HFFc6 (cell line): ENCODE results near the gene STIP1. TPM values are rescaled to one million over a fixed set of nuclear protein-coding genes. Genes with fewer than 3 reads are reported as not detected.
A peak's percentile ranks its signal among the peaks of the same experiment; 100 is the strongest.

Source experiments
- DNase-seq: peaks from one replicate; pipeline ENCODE4 v3.0.0-alpha.2; 2018
- H3K27ac Mint-ChIP-seq: 2 replicates; pipeline ENCODE4 v1.8.0; 2020; ENCODE audit warnings: mild to moderate bottlenecking, mixed read lengths
- H3K27me3 Mint-ChIP-seq: 2 replicates; pipeline ENCODE4 v1.8.0; 2021; ENCODE audit warnings: mild to moderate bottlenecking, moderate library complexity, mixed read lengths; ENCODE audit not compliant: insufficient read depth
- H3K36me3 Mint-ChIP-seq: 2 replicates; pipeline ENCODE4 v1.8.0; 2021; ENCODE audit warnings: low read depth, mixed read lengths
- H3K4me1 Mint-ChIP-seq: 2 replicates; pipeline ENCODE4 v1.8.0; 2020; ENCODE audit warnings: low read depth, mixed read lengths
- H3K4me3 Mint-ChIP-seq: 2 replicates; pipeline ENCODE4 v1.8.0; 2020; ENCODE audit warnings: mild to moderate bottlenecking, moderate library complexity, mixed read lengths
- H3K9me3 Mint-ChIP-seq: 2 replicates; pipeline ENCODE4 v1.8.0; 2020; ENCODE audit warnings: mild to moderate bottlenecking, mixed read lengths
- CTCF ChIP-seq: fragments of 200-600 bp; sonication (generic); IDR thresholded peaks from 2 replicates; pipeline ENCODE4 v1.5.0; 2021; ENCODE audit warnings: antibody characterized with exemption, mild to moderate bottlenecking
- total RNA-seq, 6 experiments: library from RNA; stranded (reverse); fragmentation: NEBNext Ultra II Directional; extraction: Animal tissue kit (Norgen Biotek cat#: 25700); gene quantifications; 2 replicates in 1 of 6; 3 replicates in 5 of 6; pipeline ENCODE4 v1.2.3, GENCODE V29; 2021

The STIP1 gene
- total RNA-seq, 6 experiments from 2014 or later, result 203 to 259 (median 210) TPM

- H3K36me3 Mint-ChIP-seq, result peaks cover 29% of the 10 kb centered on the region
- H3K4me3 Mint-ChIP-seq, result no peak overlapping the region
- peaks cover 2% of the 10 kb centered on the region; the same call in 1 of the 2 replicates for H3K27me3 Mint-ChIP-seq
- peak overlapping the region; percentile 71 for H3K27ac Mint-ChIP-seq
- H3K9me3 Mint-ChIP-seq, result no peaks in the 10 kb centered on the region
- peaks cover 31% of the 10 kb centered on the region for H3K4me1 Mint-ChIP-seq
- TF ChIP-seq CTCF, result peak; percentile 83
- DNase-seq, result peak; percentile 85
Observed at GRCh38 chr11:64204464-64204989, 18.6 kb downstream of the STIP1 start.

DNA sequence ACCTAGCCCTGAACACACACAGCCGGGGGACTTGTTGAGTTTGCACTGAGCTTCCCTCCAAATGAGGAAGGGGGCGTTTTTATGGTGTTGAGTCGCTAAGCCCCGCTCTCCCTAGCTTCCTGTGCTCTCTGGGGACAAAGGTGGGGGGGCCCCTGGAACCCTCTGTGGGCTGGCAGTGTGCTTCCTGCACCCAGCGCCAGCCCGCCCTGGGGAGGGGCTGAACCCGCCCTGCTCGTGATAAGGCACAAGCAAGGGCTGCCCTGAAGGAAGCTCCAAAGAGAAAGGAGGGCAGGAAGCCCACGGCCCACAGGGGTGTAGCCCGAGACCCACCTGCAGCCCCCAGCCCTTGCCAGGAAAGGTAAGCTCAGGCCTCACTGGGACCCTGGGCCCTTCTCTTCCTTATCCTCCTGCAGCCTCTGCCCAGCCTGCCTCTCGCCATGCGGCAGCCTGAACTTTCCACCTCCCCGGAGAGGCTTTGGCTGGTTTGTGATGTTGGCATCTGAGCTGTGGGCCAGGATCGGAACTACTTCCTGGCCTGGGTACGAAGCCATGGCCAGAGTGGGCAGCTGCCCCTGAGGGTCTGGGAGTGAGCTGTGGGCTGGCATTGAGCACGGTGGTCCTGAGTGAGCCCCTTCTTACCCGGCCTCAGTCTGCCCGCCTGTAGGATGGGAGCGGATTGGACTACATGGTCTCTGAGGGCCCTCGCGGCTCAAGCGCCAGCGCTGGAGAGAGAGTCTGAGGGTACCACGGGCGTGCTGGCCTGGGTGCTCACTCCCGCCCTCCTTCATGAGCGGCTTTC lies 20.7 kb downstream of the STIP1 start, which contains the start of gene FERMT3:
Gene FERMT3 (plus strand): TSS at position 265 of the 799 bp plus-strand sequence. CDS start 644 bp downstream, outside the sequence.
- peaks cover 27% of the 10 kb centered on the region for H3K4me1 Mint-ChIP-seq
- no peak for TF ChIP-seq CTCF
- DNase-seq, result no peak
- H3K4me3 Mint-ChIP-seq, result peak within 1 kb of the TSS; percentile 34; the same call in 1 of the 2 replicates
- H3K9me3 Mint-ChIP-seq, result no peaks in the 10 kb centered on the region
- peaks cover 2% of the 10 kb centered on the region; the same call in 1 of the 2 replicates for H3K27me3 Mint-ChIP-seq
- H3K27ac Mint-ChIP-seq, result peak within 1 kb of the TSS; percentile 87
- peaks cover 20% of the 10 kb centered on the region for H3K36me3 Mint-ChIP-seq

DNA sequence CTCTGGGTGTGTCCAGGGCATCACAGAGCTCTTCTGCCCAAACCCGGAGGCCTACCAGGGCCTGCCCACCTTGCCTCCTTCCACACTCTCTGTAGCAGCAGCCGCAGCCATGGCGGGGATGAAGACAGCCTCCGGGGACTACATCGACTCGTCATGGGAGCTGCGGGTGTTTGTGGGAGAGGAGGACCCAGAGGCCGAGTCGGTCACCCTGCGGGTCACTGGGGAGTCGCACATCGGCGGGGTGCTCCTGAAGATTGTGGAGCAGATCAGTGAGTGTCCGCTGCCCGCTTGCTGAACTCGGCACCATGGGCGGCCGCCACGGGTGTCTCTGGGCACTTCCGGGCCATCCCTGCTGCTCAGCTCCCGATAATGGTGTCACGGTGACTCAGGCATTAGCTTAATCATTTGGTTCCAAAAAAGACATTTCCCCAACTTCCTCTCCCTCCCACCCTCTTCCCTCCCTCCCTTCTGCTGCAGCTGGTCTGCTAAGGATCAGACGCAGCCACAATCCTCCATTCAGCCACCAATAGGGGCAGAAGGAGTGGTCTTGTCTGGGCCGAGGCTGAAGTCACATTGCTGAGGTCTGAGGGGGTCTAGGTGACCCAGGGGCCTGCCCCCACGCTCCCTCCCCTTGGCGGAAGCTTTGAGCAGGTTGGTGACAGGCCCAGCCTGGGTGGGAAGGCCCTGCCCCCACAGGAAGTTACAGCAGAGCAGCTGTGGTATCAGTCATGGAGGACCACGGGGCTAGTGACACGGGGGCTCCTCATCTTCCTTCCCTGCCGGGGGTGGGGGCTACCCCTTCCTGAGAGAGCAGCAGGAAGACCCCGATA lies 21.5 kb downstream of the STIP1 start:
- peaks cover 22% of the 10 kb centered on the region for H3K4me1 Mint-ChIP-seq
- peak overlapping the region; percentile 34 for H3K4me3 Mint-ChIP-seq
- peak overlapping the region; percentile 87 for H3K27ac Mint-ChIP-seq
- no peak for TF ChIP-seq CTCF
- DNase-seq, result peak; percentile 73
- peaks cover 2% of the 10 kb centered on the region for H3K27me3 Mint-ChIP-seq
- H3K36me3 Mint-ChIP-seq, result peaks cover 16% of the 10 kb centered on the region
- no peaks in the 10 kb centered on the region for H3K9me3 Mint-ChIP-seq

DNA sequence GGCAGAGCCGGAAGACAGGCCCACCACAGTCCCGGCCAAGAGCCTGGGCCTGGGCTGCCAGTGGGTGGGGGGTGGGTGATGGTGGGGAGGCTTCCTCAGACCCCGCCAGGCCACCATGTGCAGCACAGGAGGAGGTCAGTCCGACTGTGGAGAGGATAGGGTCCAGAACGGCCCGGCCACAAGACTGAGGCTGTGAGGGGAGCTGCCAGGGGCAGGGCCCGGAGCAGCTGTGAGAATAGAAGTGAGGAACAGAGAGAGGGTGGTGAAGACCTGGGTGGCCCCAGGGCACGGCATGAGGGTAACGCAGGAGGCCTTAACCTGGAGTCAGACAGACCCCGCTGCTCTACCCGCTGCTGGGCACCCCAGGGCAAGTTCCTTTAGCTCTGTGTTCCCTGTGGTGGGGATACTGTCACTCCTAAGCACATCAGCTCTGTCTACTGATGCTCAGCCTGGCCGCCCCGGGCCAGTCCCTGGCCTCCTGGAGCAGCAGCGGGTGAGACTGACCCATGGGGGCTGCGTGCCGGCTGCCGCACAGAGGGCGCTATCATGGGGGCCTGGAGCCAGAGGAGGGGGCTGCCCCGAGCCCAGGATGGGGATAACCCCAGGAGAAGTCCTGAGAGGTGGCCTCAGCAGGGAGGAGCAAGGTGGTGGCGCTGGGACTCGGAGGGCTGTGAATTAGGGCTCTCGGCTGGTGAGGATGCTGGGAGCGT lies 22.3 kb downstream of the STIP1 start:
- no peak for TF ChIP-seq CTCF
- Mint-ChIP-seq H3K4me1 (peaks cover 22% of the 10 kb centered on the region), H3K4me3 (no peak overlapping the region; the same call in 1 of the 2 replicates), H3K36me3 (peaks cover 16% of the 10 kb centered on the region), H3K27ac (peak overlapping the region; percentile 87), H3K27me3 (peaks cover 2% of the 10 kb centered on the region), H3K9me3 (no peaks in the 10 kb centered on the region)
- DNase-seq, result no peak
